ENCODE results near the gene LIMS2.

LIMS2 gene

DNA sequence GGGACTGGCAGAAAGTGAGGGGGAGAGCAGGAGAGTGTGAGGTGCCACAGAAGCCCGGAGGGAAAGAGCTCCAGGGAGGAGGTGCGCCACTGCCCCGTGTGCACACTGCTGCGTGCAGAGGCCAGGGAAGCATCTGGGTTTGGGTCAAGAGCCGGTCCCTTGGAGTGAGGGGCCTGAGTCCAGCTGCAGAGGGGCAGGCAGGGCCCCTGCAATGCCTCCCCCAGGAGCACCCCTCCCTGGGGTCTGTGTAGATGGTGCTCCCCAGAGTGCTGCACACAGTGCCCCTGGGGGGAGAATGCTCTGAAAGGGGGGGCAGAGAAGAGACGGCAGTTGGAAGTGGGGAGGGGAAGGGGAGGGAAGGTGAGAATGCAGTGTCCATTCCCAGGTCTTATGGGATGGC, 3.7 kb upstream of the LIMS2 start:
- no peak for TF ChIP-seq TCF4 (CRISPR knock-in tag; IDR thresholded peaks at IDR 0.05; ENCODE audit: borderline replicate concordance)
- no peak for TF ChIP-seq ZC3H10 (CRISPR knock-in tag; IDR thresholded peaks at IDR 0.05)
- TF ChIP-seq, protein P1, sequence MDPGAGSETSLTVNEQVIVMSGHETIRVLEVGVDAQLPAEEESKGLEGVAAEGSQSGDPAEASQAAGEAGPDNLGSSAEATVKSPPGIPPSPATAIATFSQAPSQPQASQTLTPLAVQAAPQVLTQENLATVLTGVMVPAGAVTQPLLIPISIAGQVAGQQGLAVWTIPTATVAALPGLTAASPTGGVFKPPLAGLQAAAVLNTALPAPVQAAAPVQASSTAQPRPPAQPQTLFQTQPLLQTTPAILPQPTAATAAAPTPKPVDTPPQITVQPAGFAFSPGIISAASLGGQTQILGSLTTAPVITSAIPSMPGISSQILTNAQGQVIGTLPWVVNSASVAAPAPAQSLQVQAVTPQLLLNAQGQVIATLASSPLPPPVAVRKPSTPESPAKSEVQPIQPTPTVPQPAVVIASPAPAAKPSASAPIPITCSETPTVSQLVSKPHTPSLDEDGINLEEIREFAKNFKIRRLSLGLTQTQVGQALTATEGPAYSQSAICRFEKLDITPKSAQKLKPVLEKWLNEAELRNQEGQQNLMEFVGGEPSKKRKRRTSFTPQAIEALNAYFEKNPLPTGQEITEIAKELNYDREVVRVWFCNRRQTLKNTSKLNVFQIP (CRISPR knock-in tag; IDR thresholded peaks at IDR 0.05; ENCODE audit: borderline replicate concordance, low read depth): no peak
- TF ChIP-seq, protein P2, sequence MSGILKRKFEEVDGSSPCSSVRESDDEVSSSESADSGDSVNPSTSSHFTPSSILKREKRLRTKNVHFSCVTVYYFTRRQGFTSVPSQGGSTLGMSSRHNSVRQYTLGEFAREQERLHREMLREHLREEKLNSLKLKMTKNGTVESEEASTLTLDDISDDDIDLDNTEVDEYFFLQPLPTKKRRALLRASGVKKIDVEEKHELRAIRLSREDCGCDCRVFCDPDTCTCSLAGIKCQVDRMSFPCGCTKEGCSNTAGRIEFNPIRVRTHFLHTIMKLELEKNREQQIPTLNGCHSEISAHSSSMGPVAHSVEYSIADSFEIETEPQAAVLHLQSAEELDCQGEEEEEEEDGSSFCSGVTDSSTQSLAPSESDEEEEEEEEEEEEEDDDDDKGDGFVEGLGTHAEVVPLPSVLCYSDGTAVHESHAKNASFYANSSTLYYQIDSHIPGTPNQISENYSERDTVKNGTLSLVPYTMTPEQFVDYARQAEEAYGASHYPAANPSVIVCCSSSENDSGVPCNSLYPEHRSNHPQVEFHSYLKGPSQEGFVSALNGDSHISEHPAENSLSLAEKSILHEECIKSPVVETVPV (CRISPR knock-in tag; IDR thresholded peaks at IDR 0.05): no peak
- no peak for TF ChIP-seq PPARA (CRISPR knock-in tag; IDR thresholded peaks at IDR 0.05; ENCODE audit: borderline replicate concordance)
- TF ChIP-seq RARB (CRISPR knock-in tag; IDR thresholded peaks at IDR 0.05): no peak
- no peak for TF ChIP-seq ZFP30 (CRISPR knock-in tag; IDR thresholded peaks at IDR 0.05)
- TF ChIP-seq ESRRG (CRISPR knock-in tag; IDR thresholded peaks at IDR 0.05): no peak
- no peak for TF ChIP-seq TOX (CRISPR knock-in tag; IDR thresholded peaks at IDR 0.05; ENCODE audit: borderline replicate concordance)
- no peak for TF ChIP-seq CSDC2 (CRISPR knock-in tag; IDR thresholded peaks at IDR 0.05)
- TF ChIP-seq ZNF70 (CRISPR knock-in tag; IDR thresholded peaks at IDR 0.05): no peak
- no peak for TF ChIP-seq SNAI2 (CRISPR knock-in tag; IDR thresholded peaks at IDR 0.05)
- ATAC-seq: no peak

DNA sequence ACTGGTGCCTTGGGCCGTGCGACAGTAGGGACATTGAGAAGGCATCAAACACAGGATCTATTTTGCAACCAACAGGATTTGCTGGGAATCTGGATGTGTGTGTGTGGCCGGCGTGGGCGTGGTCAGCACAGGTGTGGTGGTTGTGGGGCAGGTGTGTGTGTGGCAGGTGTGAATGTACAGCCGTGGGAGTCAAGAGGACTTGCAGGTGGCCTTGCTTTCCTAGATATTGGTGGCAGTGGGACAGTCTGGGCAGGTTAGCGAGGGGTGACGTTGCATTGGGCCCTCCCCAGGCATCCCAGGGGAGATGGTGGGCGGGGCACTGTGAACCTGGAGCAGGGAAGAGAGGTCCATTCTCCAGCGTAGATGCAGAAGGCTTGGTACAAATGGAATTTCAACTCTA, 3.2 kb upstream of the LIMS2 start:
- no peak for TF ChIP-seq SNAI2 (CRISPR knock-in tag; IDR thresholded peaks at IDR 0.05)
- TF ChIP-seq, protein P1 (CRISPR knock-in tag; IDR thresholded peaks at IDR 0.05; ENCODE audit: borderline replicate concordance, low read depth): no peak
- no peak for ATAC-seq

DNA sequence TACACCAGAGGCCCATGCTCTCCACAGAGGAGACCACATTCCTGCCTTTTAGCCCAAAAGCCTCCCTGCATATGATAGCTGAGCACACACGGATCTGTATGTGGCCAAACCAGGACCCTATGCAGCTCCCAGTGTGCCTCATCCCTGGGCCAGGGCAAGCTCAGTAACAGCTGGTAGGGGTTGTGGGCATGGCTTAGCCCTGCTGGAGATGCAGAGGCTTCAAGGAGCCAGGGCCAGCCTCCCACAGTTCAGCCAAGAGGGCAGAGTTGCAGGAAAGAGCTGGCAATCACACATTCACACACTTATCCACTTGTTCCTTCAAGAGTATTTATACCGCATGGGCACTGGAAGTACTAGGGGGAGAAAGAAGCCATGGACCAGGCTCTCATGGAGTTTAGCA, 1.6 kb upstream of the LIMS2 start:
- no peak for ATAC-seq
- TF ChIP-seq BACH2 (CRISPR knock-in tag; IDR thresholded peaks at IDR 0.05; ENCODE audit: borderline replicate concordance) (no peak), ARNTL (CRISPR knock-in tag; IDR thresholded peaks at IDR 0.05; ENCODE audit: borderline replicate concordance, low read depth) (no peak), TOX (CRISPR knock-in tag; IDR thresholded peaks at IDR 0.05; ENCODE audit: borderline replicate concordance) (no peak), ISL1 (CRISPR knock-in tag; IDR thresholded peaks at IDR 0.05) (no peak), ZC3H10 (CRISPR knock-in tag; IDR thresholded peaks at IDR 0.05) (no peak)
- TF ChIP-seq, protein P1 (CRISPR knock-in tag; IDR thresholded peaks at IDR 0.05; ENCODE audit: borderline replicate concordance, low read depth): no peak

DNA sequence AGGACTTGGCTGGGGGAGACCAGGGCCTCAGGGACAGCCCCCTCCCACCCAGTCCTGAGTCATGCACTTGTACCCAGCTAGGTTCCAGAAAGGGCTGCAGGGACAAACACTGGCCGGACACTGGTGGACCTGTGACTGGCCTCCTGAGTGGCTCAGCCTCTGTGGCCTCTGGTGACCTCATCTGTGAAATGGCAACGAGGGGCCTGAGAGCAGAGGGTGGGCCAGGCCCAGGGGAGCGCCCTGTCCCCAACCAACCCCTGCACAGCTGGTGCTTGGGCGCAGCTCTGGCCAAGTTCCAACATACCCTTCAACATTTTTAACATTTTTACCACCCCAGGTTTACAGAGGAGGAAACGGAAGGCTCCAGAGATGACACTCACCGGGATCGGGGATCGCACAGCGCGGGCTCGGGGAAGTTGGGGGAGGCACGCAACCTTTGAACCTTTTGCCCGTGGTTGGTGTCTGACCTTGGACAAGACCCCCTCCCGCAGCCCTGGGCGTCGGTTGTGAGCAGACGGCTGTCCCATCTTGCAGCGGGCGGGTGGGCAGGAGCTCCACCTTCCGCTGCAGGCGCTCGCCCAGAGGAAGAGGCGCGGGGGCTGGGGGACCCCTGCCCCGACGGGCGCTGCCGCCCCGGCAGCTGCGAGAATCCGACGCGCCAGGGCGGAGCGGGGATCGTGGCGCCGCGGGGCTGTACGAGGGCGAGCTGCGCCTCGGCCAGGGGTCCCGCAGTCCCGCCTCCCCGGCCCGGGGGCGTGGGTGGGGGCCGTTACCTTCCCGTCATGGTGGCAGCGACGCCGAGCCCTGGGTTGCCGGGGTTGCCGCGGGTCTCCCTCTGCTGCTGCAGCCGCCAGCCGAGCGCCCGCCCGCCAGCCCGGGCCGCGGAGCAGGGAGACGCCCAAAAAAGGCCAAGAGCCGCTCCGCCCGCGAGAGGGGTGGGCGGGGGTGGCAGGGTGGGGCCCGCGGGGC, 805 bp downstream of the LIMS2 start:
- ATAC-seq: peak; percentile 65
- no peak for TF ChIP-seq ZNF70 (CRISPR knock-in tag; IDR thresholded peaks at IDR 0.05)
- no peak for TF ChIP-seq RARB (CRISPR knock-in tag; IDR thresholded peaks at IDR 0.05)
- TF ChIP-seq BACH2 (CRISPR knock-in tag; IDR thresholded peaks at IDR 0.05; ENCODE audit: borderline replicate concordance): no peak
- TF ChIP-seq, protein P3, sequence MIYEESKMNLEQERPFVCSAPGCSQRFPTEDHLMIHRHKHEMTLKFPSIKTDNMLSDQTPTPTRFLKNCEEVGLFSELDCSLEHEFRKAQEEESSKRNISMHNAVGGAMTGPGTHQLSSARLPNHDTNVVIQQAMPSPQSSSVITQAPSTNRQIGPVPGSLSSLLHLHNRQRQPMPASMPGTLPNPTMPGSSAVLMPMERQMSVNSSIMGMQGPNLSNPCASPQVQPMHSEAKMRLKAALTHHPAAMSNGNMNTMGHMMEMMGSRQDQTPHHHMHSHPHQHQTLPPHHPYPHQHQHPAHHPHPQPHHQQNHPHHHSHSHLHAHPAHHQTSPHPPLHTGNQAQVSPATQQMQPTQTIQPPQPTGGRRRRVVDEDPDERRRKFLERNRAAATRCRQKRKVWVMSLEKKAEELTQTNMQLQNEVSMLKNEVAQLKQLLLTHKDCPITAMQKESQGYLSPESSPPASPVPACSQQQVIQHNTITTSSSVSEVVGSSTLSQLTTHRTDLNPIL (CRISPR knock-in tag; IDR thresholded peaks at IDR 0.05; ENCODE audit: low read depth): no peak
